WTC11 (cell line): ENCODE results near the gene ENOX2. TPM values are rescaled to one million over a fixed set of nuclear protein-coding genes. Genes with fewer than 3 reads are reported as not detected.

Experiments used
- ATAC-seq: fragments of 200-7000 bp; cut with Tn5 transposase; 2 replicates; pipeline ENCODE4 v1.10.0; 2021; ENCODE audit warnings: mild to moderate bottlenecking, moderate library complexity
- CTCF ChIA-PET: fragments of 300-600 bp; sonication (Branson Sonifier 250); formaldehyde crosslinking; loops from one replicate; lab custom pipeline; 2021; ENCODE audit warnings: antibody characterized with exemption; lab: Charles Lee
- POLR2A ChIA-PET: fragments of 350-600 bp; sonication (Branson Sonifier 250); formaldehyde crosslinking; loops from one replicate; lab custom pipeline; 2021; ENCODE audit warnings: antibody characterized with exemption; lab: Charles Lee
- DNase-seq: peaks from one replicate; pipeline ENCODE4 v3.0.0; 2021; ENCODE audit warnings: low spot score
- H3K27ac Mint-ChIP-seq: 2 replicates; pipeline ENCODE4 v1.8.0; 2021; ENCODE audit warnings: mixed read lengths
- H3K27me3 Mint-ChIP-seq: 2 replicates; pipeline ENCODE4 v1.8.0; 2021; ENCODE audit warnings: low read depth, mild to moderate bottlenecking, moderate library complexity, mixed read lengths
- H3K36me3 Mint-ChIP-seq: 2 replicates; pipeline ENCODE4 v1.8.0; 2021; ENCODE audit warnings: mixed read lengths
- H3K4me1 Mint-ChIP-seq: 2 replicates; pipeline ENCODE4 v1.8.0; 2022; ENCODE audit warnings: mixed read lengths
- H3K4me3 Mint-ChIP-seq: 2 replicates; pipeline ENCODE4 v1.8.0; 2021; ENCODE audit warnings: mild to moderate bottlenecking, moderate library complexity, mixed read lengths
- H3K9me3 Mint-ChIP-seq: 2 replicates; pipeline ENCODE4 v1.8.0; 2021; ENCODE audit warnings: mixed read lengths
- AFF4 ChIP-seq: sonication (generic); formaldehyde crosslinking; IDR thresholded peaks from 2 replicates; pipeline ENCODE4 v1.8.1; 2023; ENCODE audit warnings: mild to moderate bottlenecking, missing genetic modification reagents, borderline replicate concordance
- CBFB ChIP-seq: sonication (generic); formaldehyde crosslinking; IDR thresholded peaks from 2 replicates; pipeline ENCODE4 v1.8.1; 2022; ENCODE audit warnings: mild to moderate bottlenecking, low read depth, missing genetic modification reagents
- CREB1 ChIP-seq: sonication (generic); formaldehyde crosslinking; IDR thresholded peaks from 2 replicates; pipeline ENCODE4 v1.8.0; 2023; ENCODE audit warnings: mild to moderate bottlenecking, missing genetic modification reagents
- ERG ChIP-seq: fragments of 250-450 bp; sonication (Bioruptor Pico); IDR thresholded peaks from 2 replicates; pipeline ENCODE4 v1.8.0; 2021; ENCODE audit warnings: mild to moderate bottlenecking
- ESRRA ChIP-seq: sonication (generic); formaldehyde crosslinking; IDR thresholded peaks from 2 replicates; pipeline ENCODE4 v1.8.1; 2022; ENCODE audit warnings: mild to moderate bottlenecking, missing genetic modification reagents, borderline replicate concordance
- ETV6 ChIP-seq: sonication (generic); formaldehyde crosslinking; IDR thresholded peaks from 2 replicates; pipeline ENCODE4 v1.8.1; 2022; ENCODE audit warnings: mild to moderate bottlenecking, missing genetic modification reagents
- MXD4 ChIP-seq: fragments of 250-450 bp; sonication (Bioruptor Pico); IDR thresholded peaks from 2 replicates; pipeline ENCODE4 v1.8.0; 2021; ENCODE audit warnings: mild to moderate bottlenecking, moderate library complexity, borderline replicate concordance
- PRRX2 ChIP-seq: fragments of 250-450 bp; sonication (Bioruptor Pico); IDR thresholded peaks from 2 replicates; pipeline ENCODE4 v1.8.0; 2021; ENCODE audit warnings: mild to moderate bottlenecking
- SMAD3 ChIP-seq: sonication (generic); formaldehyde crosslinking; IDR thresholded peaks from 2 replicates; pipeline ENCODE4 v1.8.0; 2022; ENCODE audit warnings: missing genetic modification reagents, mild to moderate bottlenecking, borderline replicate concordance
- SMAD4 ChIP-seq: sonication (generic); formaldehyde crosslinking; IDR thresholded peaks from 2 replicates; pipeline ENCODE4 v1.8.0; 2022; ENCODE audit warnings: mild to moderate bottlenecking, missing genetic modification reagents
- TEAD1 ChIP-seq: sonication (generic); formaldehyde crosslinking; IDR thresholded peaks from 2 replicates; pipeline ENCODE4 v1.8.0; 2022; ENCODE audit warnings: mild to moderate bottlenecking, missing genetic modification reagents
- ZNF138 ChIP-seq: sonication (generic); formaldehyde crosslinking; conservative IDR thresholded peaks from 2 replicates; pipeline ENCODE4 v1.8.1; 2022; ENCODE audit warnings: mild to moderate bottlenecking, moderate library complexity, missing genetic modification reagents
- ZNF219 ChIP-seq: sonication (generic); formaldehyde crosslinking; IDR thresholded peaks from 2 replicates; pipeline ENCODE4 v1.8.0; 2023; ENCODE audit warnings: missing genetic modification reagents, mild to moderate bottlenecking, borderline replicate concordance
- ZNF263 ChIP-seq: sonication (generic); formaldehyde crosslinking; IDR thresholded peaks from 2 replicates; pipeline ENCODE4 v1.8.1; 2022; ENCODE audit warnings: low read depth, mild to moderate bottlenecking, moderate library complexity, missing genetic modification reagents
- ZNF423 ChIP-seq: fragments of 250-450 bp; sonication (Bioruptor Pico); IDR thresholded peaks from 2 replicates; pipeline ENCODE4 v2.1.2; 2022; ENCODE audit warnings: mild to moderate bottlenecking, moderate library complexity
- total RNA-seq: library from RNA; stranded (reverse); gene quantifications from 3 replicates; pipeline ENCODE4 v1.2.3, GENCODE V29; 2021
- TF ChIP-seq, protein P1 (sequence below): sonication (generic); formaldehyde crosslinking; conservative IDR thresholded peaks from 2 replicates; pipeline ENCODE4 v1.8.1; 2022; ENCODE audit warnings: mild to moderate bottlenecking, missing genetic modification reagents
- TF ChIP-seq, protein P2 (sequence below): sonication (generic); formaldehyde crosslinking; IDR thresholded peaks from 2 replicates; pipeline ENCODE4 v1.8.0; 2022; ENCODE audit warnings: mild to moderate bottlenecking, missing genetic modification reagents
- TF ChIP-seq, protein P3 (sequence below): sonication (generic); formaldehyde crosslinking; IDR thresholded peaks from 2 replicates; pipeline ENCODE4 v1.8.1; 2022; ENCODE audit warnings: mild to moderate bottlenecking, missing genetic modification reagents, moderate library complexity, borderline replicate concordance
- TF ChIP-seq, protein P4 (sequence below): sonication (generic); formaldehyde crosslinking; IDR thresholded peaks from 2 replicates; pipeline ENCODE4 v1.8.0; 2023; ENCODE audit warnings: missing genetic modification reagents, mild to moderate bottlenecking, borderline replicate concordance

Gene ENOX2
- total RNA-seq, 1 experiment from 2014 or later, result 13.8 TPM

DNA sequence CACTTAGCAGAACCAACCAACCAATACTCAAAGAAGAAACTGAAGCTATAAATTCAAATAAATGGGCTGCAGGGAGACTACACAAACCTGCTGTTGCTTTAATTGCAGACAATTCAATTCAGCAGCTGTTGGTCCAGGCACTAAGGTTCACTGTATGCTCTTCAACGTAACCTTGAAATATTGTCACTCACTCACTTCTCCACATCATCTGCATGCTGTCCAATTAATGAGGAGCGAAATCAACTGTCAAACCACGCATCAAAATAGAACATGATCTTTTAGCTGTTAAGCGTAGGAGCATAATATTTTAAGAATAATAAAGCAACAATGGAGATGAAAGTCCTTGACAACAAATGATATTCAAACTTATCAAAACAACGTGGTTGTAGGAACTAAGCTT, 17.0 kb downstream of the ENOX2 start (continued):
- TF ChIP-seq AFF4 (CRISPR knock-in tag), result no peak
- TF ChIP-seq CBFB (CRISPR knock-in tag), result no peak
- no peak for TF ChIP-seq PRRX2 (CRISPR knock-in tag)
- TF ChIP-seq, protein P1, sequence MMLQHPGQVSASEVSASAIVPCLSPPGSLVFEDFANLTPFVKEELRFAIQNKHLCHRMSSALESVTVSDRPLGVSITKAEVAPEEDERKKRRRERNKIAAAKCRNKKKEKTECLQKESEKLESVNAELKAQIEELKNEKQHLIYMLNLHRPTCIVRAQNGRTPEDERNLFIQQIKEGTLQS (CRISPR knock-in tag), result no peak
- no peak for TF ChIP-seq ETV6 (CRISPR knock-in tag)
- TF ChIP-seq ZNF138 (CRISPR knock-in tag), result no peak
- no peak for TF ChIP-seq ESRRA (CRISPR knock-in tag)
- TF ChIP-seq ZNF263 (CRISPR knock-in tag), result no peak
- TF ChIP-seq, protein P2, sequence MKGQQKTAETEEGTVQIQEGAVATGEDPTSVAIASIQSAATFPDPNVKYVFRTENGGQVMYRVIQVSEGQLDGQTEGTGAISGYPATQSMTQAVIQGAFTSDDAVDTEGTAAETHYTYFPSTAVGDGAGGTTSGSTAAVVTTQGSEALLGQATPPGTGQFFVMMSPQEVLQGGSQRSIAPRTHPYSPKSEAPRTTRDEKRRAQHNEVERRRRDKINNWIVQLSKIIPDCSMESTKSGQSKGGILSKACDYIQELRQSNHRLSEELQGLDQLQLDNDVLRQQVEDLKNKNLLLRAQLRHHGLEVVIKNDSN (CRISPR knock-in tag), result no peak
- TF ChIP-seq, protein P3, sequence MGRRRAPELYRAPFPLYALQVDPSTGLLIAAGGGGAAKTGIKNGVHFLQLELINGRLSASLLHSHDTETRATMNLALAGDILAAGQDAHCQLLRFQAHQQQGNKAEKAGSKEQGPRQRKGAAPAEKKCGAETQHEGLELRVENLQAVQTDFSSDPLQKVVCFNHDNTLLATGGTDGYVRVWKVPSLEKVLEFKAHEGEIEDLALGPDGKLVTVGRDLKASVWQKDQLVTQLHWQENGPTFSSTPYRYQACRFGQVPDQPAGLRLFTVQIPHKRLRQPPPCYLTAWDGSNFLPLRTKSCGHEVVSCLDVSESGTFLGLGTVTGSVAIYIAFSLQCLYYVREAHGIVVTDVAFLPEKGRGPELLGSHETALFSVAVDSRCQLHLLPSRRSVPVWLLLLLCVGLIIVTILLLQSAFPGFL (CRISPR knock-in tag), result no peak
- no peak for TF ChIP-seq SMAD4 (CRISPR knock-in tag)
- TF ChIP-seq, all 79 proteins: peak for 0

GRCh38 chrX:130885508-130885907, 17.5 kb downstream of the ENOX2 start:
- Mint-ChIP-seq H3K4me3 (no peak overlapping the region), H3K4me1 (peaks cover 8% of the 10 kb centered on the region), H3K9me3 (no peaks in the 10 kb centered on the region), H3K27me3 (no peaks in the 10 kb centered on the region), H3K36me3 (no peaks in the 10 kb centered on the region), H3K27ac (no peak overlapping the region)
- POLR2A ChIA-PET, result no interaction called here
- ATAC-seq, result no peak
- DNase-seq, result no peak
- CTCF ChIA-PET, result interaction anchor here (1.9 kb wide), 1 partner anchor 310 kb away, joined by 5 read pairs; no protein-coding TSS in a partner anchor
- TF ChIP-seq CREB1 (CRISPR knock-in tag) (no peak), AFF4 (CRISPR knock-in tag) (no peak), MXD4 (CRISPR knock-in tag) (no peak), PRRX2 (CRISPR knock-in tag) (no peak), ZNF219 (CRISPR knock-in tag) (no peak), ZNF423 (CRISPR knock-in tag) (no peak), TEAD1 (CRISPR knock-in tag) (no peak), ERG (no peak), SMAD3 (CRISPR knock-in tag) (no peak)
- TF ChIP-seq, protein P4, sequence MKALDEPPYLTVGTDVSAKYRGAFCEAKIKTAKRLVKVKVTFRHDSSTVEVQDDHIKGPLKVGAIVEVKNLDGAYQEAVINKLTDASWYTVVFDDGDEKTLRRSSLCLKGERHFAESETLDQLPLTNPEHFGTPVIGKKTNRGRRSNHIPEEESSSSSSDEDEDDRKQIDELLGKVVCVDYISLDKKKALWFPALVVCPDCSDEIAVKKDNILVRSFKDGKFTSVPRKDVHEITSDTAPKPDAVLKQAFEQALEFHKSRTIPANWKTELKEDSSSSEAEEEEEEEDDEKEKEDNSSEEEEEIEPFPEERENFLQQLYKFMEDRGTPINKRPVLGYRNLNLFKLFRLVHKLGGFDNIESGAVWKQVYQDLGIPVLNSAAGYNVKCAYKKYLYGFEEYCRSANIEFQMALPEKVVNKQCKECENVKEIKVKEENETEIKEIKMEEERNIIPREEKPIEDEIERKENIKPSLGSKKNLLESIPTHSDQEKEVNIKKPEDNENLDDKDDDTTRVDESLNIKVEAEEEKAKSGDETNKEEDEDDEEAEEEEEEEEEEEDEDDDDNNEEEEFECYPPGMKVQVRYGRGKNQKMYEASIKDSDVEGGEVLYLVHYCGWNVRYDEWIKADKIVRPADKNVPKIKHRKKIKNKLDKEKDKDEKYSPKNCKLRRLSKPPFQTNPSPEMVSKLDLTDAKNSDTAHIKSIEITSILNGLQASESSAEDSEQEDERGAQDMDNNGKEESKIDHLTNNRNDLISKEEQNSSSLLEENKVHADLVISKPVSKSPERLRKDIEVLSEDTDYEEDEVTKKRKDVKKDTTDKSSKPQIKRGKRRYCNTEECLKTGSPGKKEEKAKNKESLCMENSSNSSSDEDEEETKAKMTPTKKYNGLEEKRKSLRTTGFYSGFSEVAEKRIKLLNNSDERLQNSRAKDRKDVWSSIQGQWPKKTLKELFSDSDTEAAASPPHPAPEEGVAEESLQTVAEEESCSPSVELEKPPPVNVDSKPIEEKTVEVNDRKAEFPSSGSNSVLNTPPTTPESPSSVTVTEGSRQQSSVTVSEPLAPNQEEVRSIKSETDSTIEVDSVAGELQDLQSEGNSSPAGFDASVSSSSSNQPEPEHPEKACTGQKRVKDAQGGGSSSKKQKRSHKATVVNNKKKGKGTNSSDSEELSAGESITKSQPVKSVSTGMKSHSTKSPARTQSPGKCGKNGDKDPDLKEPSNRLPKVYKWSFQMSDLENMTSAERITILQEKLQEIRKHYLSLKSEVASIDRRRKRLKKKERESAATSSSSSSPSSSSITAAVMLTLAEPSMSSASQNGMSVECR (CRISPR knock-in tag), result no peak
